Measurements from ENCODE around the gene IYD.

Gene IYD

DNA sequence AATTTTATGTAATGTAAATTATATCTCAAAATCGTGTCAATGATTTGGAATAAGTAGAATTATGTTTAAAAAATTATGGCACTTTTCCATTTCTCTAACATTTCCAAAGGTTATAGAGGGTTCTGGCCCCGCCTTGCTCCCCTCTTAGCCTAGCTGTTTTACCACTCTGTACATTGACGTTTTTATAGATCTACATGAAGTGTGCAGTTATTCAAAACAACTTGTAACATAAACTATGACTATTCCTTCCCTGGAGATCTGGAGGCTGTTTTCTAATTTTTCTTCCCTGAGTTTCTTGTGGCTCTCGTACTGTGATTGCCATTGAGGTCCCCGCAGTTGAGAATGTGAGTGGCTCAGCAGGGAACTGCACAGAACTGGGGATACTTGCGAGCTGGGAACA, 48.4 kb downstream of the IYD start:
- no peaks in the 10 kb centered on the region for H4K20me1 ChIP-seq (ENCODE audit: insufficient read depth)
- H3K27ac ChIP-seq = no peak overlapping the region
- H3K4me1 ChIP-seq (ENCODE audit: low read depth, poor library complexity, severe bottlenecking) = peaks cover 21% of the 10 kb centered on the region
- H3K9ac ChIP-seq = no peak overlapping the region
- H3K27me3 ChIP-seq (ENCODE audit: insufficient read depth, low read depth) = no peaks in the 10 kb centered on the region
- H2AFZ ChIP-seq (ENCODE audit: low read depth) = 0 out of 2 replicates have a peak overlapping the region, but pooled peaks have one; percentile 77
- no peaks in the 10 kb centered on the region for H3K79me2 ChIP-seq (ENCODE audit: insufficient read depth, low read depth)
- H3K36me3 ChIP-seq (ENCODE audit: insufficient read depth) = no peaks in the 10 kb centered on the region
- peak overlapping the region; percentile 61; the same call in 1 of the 2 replicates for H3K4me2 ChIP-seq
- H3K4me3 ChIP-seq (IDR thresholded peaks at IDR 0.05; ENCODE audit: insufficient read depth, low read depth, low read length) = no peak overlapping the region
- TF ChIP-seq, protein P1, sequence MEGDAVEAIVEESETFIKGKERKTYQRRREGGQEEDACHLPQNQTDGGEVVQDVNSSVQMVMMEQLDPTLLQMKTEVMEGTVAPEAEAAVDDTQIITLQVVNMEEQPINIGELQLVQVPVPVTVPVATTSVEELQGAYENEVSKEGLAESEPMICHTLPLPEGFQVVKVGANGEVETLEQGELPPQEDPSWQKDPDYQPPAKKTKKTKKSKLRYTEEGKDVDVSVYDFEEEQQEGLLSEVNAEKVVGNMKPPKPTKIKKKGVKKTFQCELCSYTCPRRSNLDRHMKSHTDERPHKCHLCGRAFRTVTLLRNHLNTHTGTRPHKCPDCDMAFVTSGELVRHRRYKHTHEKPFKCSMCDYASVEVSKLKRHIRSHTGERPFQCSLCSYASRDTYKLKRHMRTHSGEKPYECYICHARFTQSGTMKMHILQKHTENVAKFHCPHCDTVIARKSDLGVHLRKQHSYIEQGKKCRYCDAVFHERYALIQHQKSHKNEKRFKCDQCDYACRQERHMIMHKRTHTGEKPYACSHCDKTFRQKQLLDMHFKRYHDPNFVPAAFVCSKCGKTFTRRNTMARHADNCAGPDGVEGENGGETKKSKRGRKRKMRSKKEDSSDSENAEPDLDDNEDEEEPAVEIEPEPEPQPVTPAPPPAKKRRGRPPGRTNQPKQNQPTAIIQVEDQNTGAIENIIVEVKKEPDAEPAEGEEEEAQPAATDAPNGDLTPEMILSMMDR (conservative IDR thresholded peaks at IDR 0.05; ENCODE audit: low read depth, low read length) = no peak

DNA sequence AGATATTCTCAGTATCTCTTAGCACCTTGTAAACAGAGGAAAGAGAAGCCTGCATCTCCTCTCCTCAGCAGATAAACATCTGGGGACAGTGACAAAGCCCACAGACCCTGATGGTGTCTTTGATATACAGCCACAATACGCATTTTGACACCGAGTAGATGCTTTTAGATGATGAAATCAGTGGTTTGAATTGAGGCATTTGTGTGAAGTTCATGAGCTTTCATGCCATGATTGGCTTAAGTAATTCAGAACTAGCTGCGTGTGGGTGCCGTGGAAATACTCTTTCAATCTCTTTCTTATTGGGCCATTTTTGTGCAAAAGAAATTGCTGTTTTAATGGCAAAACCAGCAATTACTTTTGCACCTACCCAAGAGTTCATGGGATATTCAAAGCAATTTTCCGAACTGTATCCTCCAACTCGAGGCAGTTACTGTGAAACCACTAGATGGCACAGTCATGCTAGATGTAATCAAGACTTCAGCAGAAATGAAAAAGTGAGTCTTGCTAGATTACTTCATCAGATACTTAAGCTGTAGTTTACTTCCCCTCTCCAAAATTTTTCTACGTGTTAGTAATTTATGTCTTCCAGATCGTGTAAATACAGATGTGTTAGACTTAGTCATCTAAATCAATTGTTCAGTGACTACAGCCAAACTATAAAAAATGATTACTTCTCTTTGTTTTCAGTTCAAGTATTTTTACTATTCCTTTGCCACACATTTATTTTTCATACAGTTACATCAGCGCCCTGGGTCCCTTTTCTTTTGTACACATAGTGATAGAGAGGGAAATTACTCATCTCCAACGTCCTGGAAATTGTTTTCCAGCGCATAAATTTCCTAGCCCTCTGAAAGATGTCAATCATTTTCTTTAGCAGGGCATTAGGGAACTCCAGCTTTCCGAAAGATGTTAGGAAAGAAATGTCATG, 49.4 kb downstream of the IYD start:
- Histone ChIP-seq H3K27ac (peak overlapping the region; percentile 38; the same call in 1 of the 2 replicates), H3K27me3 (ENCODE audit: insufficient read depth, low read depth) (no peaks in the 10 kb centered on the region), H3K4me3 (IDR thresholded peaks at IDR 0.05; ENCODE audit: insufficient read depth, low read depth, low read length) (no peak overlapping the region), H3K9ac (peak overlapping the region; percentile 52; the same call in 1 of the 2 replicates), H3K4me1 (ENCODE audit: low read depth, poor library complexity, severe bottlenecking) (peaks cover 21% of the 10 kb centered on the region), H3K36me3 (ENCODE audit: insufficient read depth) (no peaks in the 10 kb centered on the region), H4K20me1 (ENCODE audit: insufficient read depth) (no peaks in the 10 kb centered on the region), H2AFZ (ENCODE audit: low read depth) (peak overlapping the region; percentile 77), H3K4me2 (peak overlapping the region; percentile 61), H3K79me2 (ENCODE audit: insufficient read depth, low read depth) (no peaks in the 10 kb centered on the region)
- TF ChIP-seq, protein P1 (conservative IDR thresholded peaks at IDR 0.05; ENCODE audit: low read depth, low read length) = peak; percentile 65

DNA sequence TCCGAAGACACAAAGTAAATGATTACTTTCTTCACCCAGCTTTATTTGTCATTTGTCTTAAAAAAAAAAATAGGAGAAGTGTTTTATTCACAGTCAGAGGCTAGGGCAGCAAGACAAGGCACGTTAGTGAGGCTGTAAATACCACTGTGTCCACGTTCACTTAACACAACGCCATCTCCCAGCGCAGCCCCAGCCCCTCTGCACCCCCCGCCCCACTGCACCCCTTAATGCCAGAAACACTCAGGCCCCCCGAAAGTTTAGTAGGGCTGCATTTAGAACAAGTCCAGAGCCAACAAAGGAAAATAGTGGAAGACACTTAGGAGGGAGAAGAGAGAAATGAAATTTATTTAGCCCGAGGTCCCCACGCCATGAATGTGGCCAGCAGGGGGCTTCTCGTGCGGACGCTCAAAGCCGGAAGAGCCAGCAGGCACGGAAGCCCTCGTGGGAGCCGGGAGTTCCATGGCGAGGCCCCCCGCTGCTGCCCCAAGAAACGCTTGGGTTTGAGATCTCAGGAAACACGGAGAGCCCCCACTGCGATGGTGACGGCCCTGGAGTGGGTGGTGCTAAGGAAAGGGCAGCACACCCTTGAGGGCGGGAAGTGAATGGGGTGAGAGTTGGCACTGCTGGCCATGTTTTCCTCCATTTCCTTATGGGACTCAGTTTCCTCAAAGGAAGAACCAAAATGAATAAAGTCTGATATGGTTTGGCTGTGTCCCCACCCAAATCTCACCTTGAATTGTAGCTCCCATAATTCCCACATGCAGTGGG, 50.2 kb downstream of the IYD start:
- Histone ChIP-seq H3K79me2 (ENCODE audit: insufficient read depth, low read depth) (no peaks in the 10 kb centered on the region), H2AFZ (ENCODE audit: low read depth) (peak overlapping the region; percentile 77), H3K4me2 (peak overlapping the region; percentile 61), H4K20me1 (ENCODE audit: insufficient read depth) (no peaks in the 10 kb centered on the region), H3K27me3 (ENCODE audit: insufficient read depth, low read depth) (no peaks in the 10 kb centered on the region), H3K36me3 (ENCODE audit: insufficient read depth) (no peaks in the 10 kb centered on the region), H3K27ac (peak overlapping the region; percentile 38; the same call in 1 of the 2 replicates), H3K9ac (peak overlapping the region; percentile 52; the same call in 1 of the 2 replicates), H3K4me3 (IDR thresholded peaks at IDR 0.05; ENCODE audit: insufficient read depth, low read depth, low read length) (no peak overlapping the region), H3K4me1 (ENCODE audit: low read depth, poor library complexity, severe bottlenecking) (peaks cover 21% of the 10 kb centered on the region)
- TF ChIP-seq, protein P1 (conservative IDR thresholded peaks at IDR 0.05; ENCODE audit: low read depth, low read length) = peak; percentile 59

DNA sequence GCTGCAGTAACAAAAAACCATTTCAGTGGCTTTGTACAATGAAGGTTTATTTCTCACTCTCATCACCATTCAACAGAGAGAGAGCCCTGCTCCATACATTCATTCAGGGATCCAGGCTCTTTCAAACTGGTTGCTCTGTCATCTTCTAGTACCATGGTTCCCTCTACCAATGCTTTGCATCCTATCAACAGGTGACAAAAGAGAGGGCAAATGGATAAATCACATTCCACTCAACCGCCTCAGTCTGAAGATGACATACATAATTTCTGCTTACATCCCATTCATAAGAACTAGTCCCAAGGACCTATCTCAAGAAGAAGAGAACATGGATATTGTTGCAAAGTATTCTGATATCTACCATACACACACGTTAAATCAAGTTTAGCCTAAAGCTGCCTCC, 51.6 kb downstream of the IYD start:
- Histone ChIP-seq H4K20me1 (ENCODE audit: insufficient read depth) (no peaks in the 10 kb centered on the region), H2AFZ (ENCODE audit: low read depth) (no peak overlapping the region), H3K27ac (no peak overlapping the region), H3K4me3 (IDR thresholded peaks at IDR 0.05; ENCODE audit: insufficient read depth, low read depth, low read length) (no peak overlapping the region), H3K4me1 (ENCODE audit: low read depth, poor library complexity, severe bottlenecking) (peaks cover 21% of the 10 kb centered on the region), H3K27me3 (ENCODE audit: insufficient read depth, low read depth) (no peaks in the 10 kb centered on the region), H3K4me2 (no peak overlapping the region), H3K36me3 (ENCODE audit: insufficient read depth) (no peaks in the 10 kb centered on the region), H3K79me2 (ENCODE audit: insufficient read depth, low read depth) (no peaks in the 10 kb centered on the region), H3K9ac (no peak overlapping the region)
- TF ChIP-seq, protein P1 (conservative IDR thresholded peaks at IDR 0.05; ENCODE audit: low read depth, low read length) = no peak

Data from KMS-11 (cell line).